Measurements from ENCODE around the gene PDE6G.

Gene PDE6G

DNA sequence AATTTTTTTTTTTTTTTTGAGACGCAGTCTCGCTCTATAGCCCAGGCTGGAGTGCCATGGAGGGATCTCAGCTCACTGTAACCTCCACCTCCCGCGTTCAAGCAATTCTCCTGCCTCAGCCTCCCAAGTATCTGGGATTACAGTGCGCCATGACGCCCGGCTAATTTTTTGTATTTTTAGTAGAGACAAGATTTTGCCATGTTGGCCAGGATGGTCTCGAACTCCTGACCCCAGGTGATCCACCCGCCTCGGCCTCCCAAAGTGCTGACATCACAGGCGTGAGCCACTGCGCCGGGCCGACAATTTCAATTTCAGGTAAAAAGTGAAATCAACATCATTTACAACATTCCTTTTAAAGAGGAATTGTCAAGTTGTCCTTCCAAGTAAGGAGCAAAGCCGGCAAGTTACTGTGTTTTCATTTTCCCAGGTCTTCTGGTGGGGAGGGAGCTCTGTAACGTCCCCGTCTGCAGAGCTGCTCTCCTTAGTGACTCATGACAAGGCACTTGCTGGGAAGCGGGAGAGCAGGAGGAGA is 20.3 kb downstream of the PDE6G start:
- TF ChIP-seq TCF4 (CRISPR knock-in tag; IDR thresholded peaks at IDR 0.05; ENCODE audit: borderline replicate concordance): no peak
- no peak for TF ChIP-seq ISL1 (CRISPR knock-in tag; IDR thresholded peaks at IDR 0.05)
- no peak for TF ChIP-seq BACH2 (CRISPR knock-in tag; IDR thresholded peaks at IDR 0.05; ENCODE audit: borderline replicate concordance)
- TF ChIP-seq PPARA (CRISPR knock-in tag; IDR thresholded peaks at IDR 0.05; ENCODE audit: borderline replicate concordance): no peak
- no peak for TF ChIP-seq RARB (CRISPR knock-in tag; IDR thresholded peaks at IDR 0.05)
- no peak for TF ChIP-seq ZNF70 (CRISPR knock-in tag; IDR thresholded peaks at IDR 0.05)
- TF ChIP-seq CSRNP3 (CRISPR knock-in tag; IDR thresholded peaks at IDR 0.05): no peak
- TF ChIP-seq OSR1 (CRISPR knock-in tag; IDR thresholded peaks at IDR 0.05): no peak
- TF ChIP-seq CREB5 (CRISPR knock-in tag; IDR thresholded peaks at IDR 0.05; ENCODE audit: low read depth): no peak
- no peak for TF ChIP-seq ZFP3 (CRISPR knock-in tag; IDR thresholded peaks at IDR 0.05)
- TF ChIP-seq ZFP30 (CRISPR knock-in tag; IDR thresholded peaks at IDR 0.05): no peak
- no peak for TF ChIP-seq ZNF8 (CRISPR knock-in tag; IDR thresholded peaks at IDR 0.05)
- TF ChIP-seq ZC3H10 (CRISPR knock-in tag; IDR thresholded peaks at IDR 0.05): no peak
- TF ChIP-seq ZNF565 (CRISPR knock-in tag; conservative IDR thresholded peaks at IDR 0.05; ENCODE audit: low read depth): no peak
- no peak for TF ChIP-seq TSHZ2 (CRISPR knock-in tag; IDR thresholded peaks at IDR 0.05)
- no peak for TF ChIP-seq SNAI2 (CRISPR knock-in tag; IDR thresholded peaks at IDR 0.05)
- no peak for TF ChIP-seq TOX (CRISPR knock-in tag; IDR thresholded peaks at IDR 0.05; ENCODE audit: borderline replicate concordance)
- no peak for TF ChIP-seq GLIS3 (CRISPR knock-in tag; IDR thresholded peaks at IDR 0.05)
- ATAC-seq: peak; percentile 77

DNA sequence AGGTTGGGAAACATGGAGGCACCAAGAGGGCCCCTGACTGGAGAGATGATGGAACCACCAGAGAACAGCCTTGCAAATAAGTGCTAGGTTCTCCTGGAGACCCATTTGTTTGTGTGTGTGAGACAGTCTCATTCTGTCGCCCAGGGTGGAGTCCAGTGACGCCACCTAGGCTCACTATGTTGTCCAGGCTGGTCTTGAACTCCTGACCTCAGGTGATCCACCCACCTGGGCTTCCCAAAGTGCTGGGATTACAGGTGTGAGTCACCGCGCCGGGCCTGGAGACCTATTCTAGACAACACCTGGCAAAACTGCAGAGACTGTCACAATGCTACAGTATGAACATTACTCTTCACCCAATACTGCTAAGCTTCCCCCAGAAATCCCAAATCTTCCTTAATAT is 20.9 kb downstream of the PDE6G start:
- no peak for TF ChIP-seq CSDC2 (CRISPR knock-in tag; IDR thresholded peaks at IDR 0.05)
- TF ChIP-seq ZC3H10 (CRISPR knock-in tag; IDR thresholded peaks at IDR 0.05): no peak
- TF ChIP-seq ZNF8 (CRISPR knock-in tag; IDR thresholded peaks at IDR 0.05): no peak
- TF ChIP-seq SNAI2 (CRISPR knock-in tag; IDR thresholded peaks at IDR 0.05): no peak
- TF ChIP-seq ZFP3 (CRISPR knock-in tag; IDR thresholded peaks at IDR 0.05): no peak
- ATAC-seq: no peak

GRCh38 chr17:81631482-81631881 is 24.9 kb downstream of the PDE6G start:
- TF ChIP-seq ZFP3 (CRISPR knock-in tag; IDR thresholded peaks at IDR 0.05) (no peak), TSHZ2 (CRISPR knock-in tag; IDR thresholded peaks at IDR 0.05) (no peak)
- ATAC-seq: no peak

DNA sequence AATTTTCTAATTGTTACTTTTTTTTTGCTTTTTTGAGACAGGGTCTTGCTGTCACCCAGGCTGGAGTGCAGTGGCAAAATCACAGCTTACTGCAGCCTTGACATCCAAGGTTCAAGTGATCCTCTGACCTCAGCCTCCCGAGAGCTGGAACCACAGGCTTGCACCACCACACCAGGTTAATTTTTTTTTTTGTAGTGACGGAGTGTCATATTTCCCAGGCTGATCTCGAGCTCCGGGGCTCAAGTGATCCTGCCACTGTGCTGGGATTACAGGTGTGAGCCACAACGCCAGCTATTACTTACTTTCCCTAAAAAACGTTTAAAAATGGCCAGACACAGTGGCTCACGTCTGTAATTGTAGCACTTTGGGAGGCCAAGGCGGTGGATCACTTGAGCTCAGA is 26.1 kb downstream of the PDE6G start:
- ATAC-seq: no peak
- no peak for TF ChIP-seq TSHZ2 (CRISPR knock-in tag; IDR thresholded peaks at IDR 0.05)
- no peak for TF ChIP-seq ARNTL (CRISPR knock-in tag; IDR thresholded peaks at IDR 0.05; ENCODE audit: borderline replicate concordance, low read depth)
- no peak for TF ChIP-seq ZNF8 (CRISPR knock-in tag; IDR thresholded peaks at IDR 0.05)
- no peak for TF ChIP-seq PPARA (CRISPR knock-in tag; IDR thresholded peaks at IDR 0.05; ENCODE audit: borderline replicate concordance)
- TF ChIP-seq, protein P1, sequence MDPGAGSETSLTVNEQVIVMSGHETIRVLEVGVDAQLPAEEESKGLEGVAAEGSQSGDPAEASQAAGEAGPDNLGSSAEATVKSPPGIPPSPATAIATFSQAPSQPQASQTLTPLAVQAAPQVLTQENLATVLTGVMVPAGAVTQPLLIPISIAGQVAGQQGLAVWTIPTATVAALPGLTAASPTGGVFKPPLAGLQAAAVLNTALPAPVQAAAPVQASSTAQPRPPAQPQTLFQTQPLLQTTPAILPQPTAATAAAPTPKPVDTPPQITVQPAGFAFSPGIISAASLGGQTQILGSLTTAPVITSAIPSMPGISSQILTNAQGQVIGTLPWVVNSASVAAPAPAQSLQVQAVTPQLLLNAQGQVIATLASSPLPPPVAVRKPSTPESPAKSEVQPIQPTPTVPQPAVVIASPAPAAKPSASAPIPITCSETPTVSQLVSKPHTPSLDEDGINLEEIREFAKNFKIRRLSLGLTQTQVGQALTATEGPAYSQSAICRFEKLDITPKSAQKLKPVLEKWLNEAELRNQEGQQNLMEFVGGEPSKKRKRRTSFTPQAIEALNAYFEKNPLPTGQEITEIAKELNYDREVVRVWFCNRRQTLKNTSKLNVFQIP (CRISPR knock-in tag; IDR thresholded peaks at IDR 0.05; ENCODE audit: borderline replicate concordance, low read depth): no peak
- no peak for TF ChIP-seq CSDC2 (CRISPR knock-in tag; IDR thresholded peaks at IDR 0.05)
- no peak for TF ChIP-seq CREB5 (CRISPR knock-in tag; IDR thresholded peaks at IDR 0.05; ENCODE audit: low read depth)
- TF ChIP-seq OSR1 (CRISPR knock-in tag; IDR thresholded peaks at IDR 0.05): no peak
- no peak for TF ChIP-seq TOX (CRISPR knock-in tag; IDR thresholded peaks at IDR 0.05; ENCODE audit: borderline replicate concordance)
- no peak for TF ChIP-seq BACH2 (CRISPR knock-in tag; IDR thresholded peaks at IDR 0.05; ENCODE audit: borderline replicate concordance)
- no peak for TF ChIP-seq SNAI2 (CRISPR knock-in tag; IDR thresholded peaks at IDR 0.05)
